Endothelial cell of umbilical vein (primary cell): ENCODE data around the gene DDX10. TPM values are rescaled to one million over a fixed set of nuclear protein-coding genes. Genes with fewer than 3 reads are reported as not detected.

Experiments
- BruUV-seq: library from RNA; stranded (reverse); fragments of 400-500 nt; replicated peaks from 2 replicates; lab custom pipeline; 2021; lab: Mats Ljungman, UMichigan
- CTCF ChIA-PET: fragments of 300-600, 350-600 bp; sonication (Branson Sonifier 250); formaldehyde crosslinking; loops from one replicate; lab custom pipeline; 2021; ENCODE audit warnings: antibody characterized with exemption, inconsistent platforms; lab: Charles Lee
- POLR2A ChIA-PET: fragments of 300-600, 350-600 bp; sonication (Branson Sonifier 250); formaldehyde crosslinking; loops from one replicate; lab custom pipeline; 2021; ENCODE audit warnings: antibody characterized with exemption, inconsistent platforms; lab: Charles Lee
- DNase-seq: peaks from one replicate; pipeline ENCODE4 v3.0.0-alpha.2; 2011; ENCODE audit warnings: low read depth, low spot score
- FAIRE-seq: peaks from 2 replicates; lab custom pipeline; 2011; peaks lifted over from hg19 to GRCh38; lab: Jason Lieb, UNC
- H2AFZ ChIP-seq: 2 replicates; pipeline ENCODE4 v1.6.0; 2012; ENCODE audit warnings: low read depth, low read length, control low read depth, inconsistent platforms
- H3K27ac ChIP-seq: 2 replicates; pipeline ENCODE4 v1.5.1; 2011; ENCODE audit warnings: low read depth, mild to moderate bottlenecking, control low read depth, low read length, moderate library complexity; ENCODE audit not compliant: insufficient read depth
- H3K27me3 ChIP-seq, 2 experiments: 2 replicates each; pipeline versions ENCODE4 v1.6.0 to v1.6.1; 2011; ENCODE audit warnings: low read length in 2 of 2, mixed read lengths in 1 of 2; ENCODE audit not compliant: control insufficient read depth in 2 of 2, insufficient read depth in 2 of 2
- H3K36me3 ChIP-seq, 2 experiments: 2 replicates in 1 of 2; 3 replicates in 1 of 2; pipeline ENCODE4 v1.5.1; 2011; ENCODE audit warnings: low read length in 2 of 2, mild to moderate bottlenecking in 1 of 2, moderate library complexity in 1 of 2; ENCODE audit not compliant: control insufficient read depth in 2 of 2, insufficient read depth in 2 of 2; ENCODE audit errors: extremely low read depth in 1 of 2
- H3K4me1 ChIP-seq: 3 replicates; pipeline ENCODE4 v1.5.1; 2011; ENCODE audit warnings: mild to moderate bottlenecking, low read length; ENCODE audit not compliant: control insufficient read depth, insufficient read depth; ENCODE audit errors: extremely low read depth
- H3K4me2 ChIP-seq: 2 replicates; pipeline ENCODE4 v1.6.1; 2011; ENCODE audit warnings: low read length, control low read depth, mixed read lengths; ENCODE audit not compliant: insufficient read depth
- H3K4me3 ChIP-seq, 3 experiments: fragments of 200-600 bp in 1 of 3; sonication (generic), shearing (Covaris generic) in 1 of 3; replicated peaks in 1 of 3; 2 replicates each; pipeline ENCODE4 v1.5.1; 2011 to 2016; ENCODE audit warnings: control low read depth in 3 of 3, low read length in 3 of 3, mild to moderate bottlenecking in 2 of 3, inconsistent platforms in 1 of 3, low read depth in 1 of 3, moderate library complexity in 1 of 3; ENCODE audit not compliant: insufficient read depth in 1 of 3
- H3K79me2 ChIP-seq: 2 replicates; pipeline ENCODE4 v1.6.0; 2012; ENCODE audit warnings: low read length, inconsistent platforms; ENCODE audit not compliant: control insufficient read depth, insufficient read depth
- H3K9ac ChIP-seq: replicated peaks from 2 replicates; pipeline ENCODE3; 2011; ENCODE audit warnings: low read length, control low read depth; ENCODE audit not compliant: insufficient read depth; ENCODE audit errors: extremely low read depth
- H3K9me1 ChIP-seq: replicated peaks from 3 replicates; pipeline ENCODE4 v1.6.0; 2011; ENCODE audit warnings: mild to moderate bottlenecking, low read length; ENCODE audit not compliant: control insufficient read depth, insufficient read depth; ENCODE audit errors: extremely low read depth
- H3K9me3 ChIP-seq: replicated peaks from 2 replicates; pipeline ENCODE4 v1.5.1; 2012; ENCODE audit warnings: low read length, inconsistent platforms; ENCODE audit not compliant: control insufficient read depth, insufficient read depth
- H4K20me1 ChIP-seq: replicated peaks from 2 replicates; pipeline ENCODE3; 2011; ENCODE audit warnings: mild to moderate bottlenecking, low read length; ENCODE audit not compliant: control insufficient read depth, insufficient read depth; ENCODE audit errors: extremely low read depth
- CTCF ChIP-seq, 2 donors: IDR thresholded peaks; 1 replicate in 1 of 2; 2 replicates in 1 of 2; pipeline ENCODE4 v1.5.1; 2011; ENCODE audit warnings: low read length in 2 of 2, mild to moderate bottlenecking in 2 of 2, moderate library complexity in 2 of 2, control low read depth in 1 of 2, inconsistent platforms in 1 of 2, low read depth in 1 of 2; ENCODE audit not compliant: insufficient read depth in 1 of 2; ENCODE audit errors: extremely low read depth in 1 of 2
- EZH2 ChIP-seq: IDR thresholded peaks from 2 replicates; pipeline ENCODE4 v1.6.1; 2012; ENCODE audit warnings: borderline replicate concordance, low read depth, mild to moderate bottlenecking, moderate library complexity, low read length, inconsistent platforms; ENCODE audit not compliant: severe bottlenecking
- FOS ChIP-seq: IDR thresholded peaks from 2 replicates; pipeline ENCODE4 v1.6.1; 2011; ENCODE audit warnings: mild to moderate bottlenecking, low read length, moderate library complexity, borderline replicate concordance; ENCODE audit not compliant: insufficient read depth
- GATA2 ChIP-seq: IDR thresholded peaks from 2 replicates; pipeline ENCODE4 v1.7.0; 2011; ENCODE audit warnings: low read depth, mild to moderate bottlenecking, moderate library complexity, mixed read lengths, low read length; ENCODE audit not compliant: insufficient read length, insufficient read depth
- JUN ChIP-seq: IDR thresholded peaks from 2 replicates; pipeline ENCODE4 v1.6.1; 2011; ENCODE audit warnings: borderline replicate concordance, low read depth; ENCODE audit not compliant: insufficient read length, insufficient read depth
- MAX ChIP-seq: IDR thresholded peaks from 2 replicates; pipeline ENCODE4 v1.6.1; 2011; ENCODE audit not compliant: insufficient read depth, insufficient read length
- MYC ChIP-seq: IDR thresholded peaks from one replicate; pipeline ENCODE4 v1.6.1; 2011; ENCODE audit warnings: mild to moderate bottlenecking, low read depth, low read length
- POLR2A ChIP-seq: IDR thresholded peaks from 2 replicates; pipeline ENCODE4 v1.6.1; 2012; ENCODE audit warnings: low read depth, mild to moderate bottlenecking, control low read depth, low read length
- POLR2AphosphoS5 ChIP-seq: IDR thresholded peaks from 2 replicates; pipeline ENCODE4 v1.6.1; 2012; ENCODE audit warnings: low read depth, mild to moderate bottlenecking, control low read depth, low read length, moderate library complexity; ENCODE audit not compliant: insufficient read depth
- dilution Hi-C: fragments of 300-500 bp; cut with MboI; formaldehyde crosslinking; loops from one replicate; pipeline ENCODE4 v1.15.0; 2019; ENCODE audit warnings: low sequenced_read_pairs; ENCODE audit not compliant: extremely low pct_ligation_motif_present
- intact Hi-C: fragments of 100-400 bp; cut with micrococcal nuclease; formaldehyde crosslinking; loops from one replicate; pipeline ENCODE4 v1.10.0; 2022
- polyA plus RNA-seq, 4 experiments: library from polyadenylated mRNA; depleted of rRNA in 3 of 4; stranded (reverse) in 3 of 4; unstranded in 1 of 4; fragments of >200 nt; gene quantifications; 2 replicates each; pipeline versions ENCODE4 v1.2.1 to v1.2.3, GENCODE V29; 2011 to 2012; ENCODE audit warnings: missing spikeins in 1 of 4
- total RNA-seq: library from RNA; stranded (reverse); gene quantifications from 2 replicates; pipeline ENCODE4 v1.2.3, GENCODE V29; 2021

DDX10 gene
- total and polyA plus RNA-seq, 2 donors (not counting 3 experiments of a cell fraction or from before 2014, with no cell fraction given), result 29.8 to 35.2 TPM

GRCh38 chr11:108793611-108794010 lies 128.7 kb downstream of the DDX10 start:
- no peaks in the 10 kb centered on the region for H3K27me3 ChIP-seq
- H2AFZ ChIP-seq, result no peak overlapping the region
- no peaks in the 10 kb centered on the region for H4K20me1 ChIP-seq
- no peak overlapping the region for H3K4me2 ChIP-seq
- FAIRE-seq (no peak), DNase-seq (no peak)
- BruUV-seq, result no TSS peak
- no peaks in the 10 kb centered on the region for H3K36me3 ChIP-seq
- no peaks in the 10 kb centered on the region for H3K9me3 ChIP-seq
- no peak overlapping the region for H3K9ac ChIP-seq
- CTCF ChIA-PET, result no interaction called here
- no peak for TF ChIP-seq EZH2
- TF ChIP-seq POLR2AphosphoS5, result no peak
- no peak for TF ChIP-seq JUN
- TF ChIP-seq GATA2, result no peak
- no peak for TF ChIP-seq POLR2A
- no peak overlapping the region for H3K27ac ChIP-seq
- dilution Hi-C loops, result no loop called here
- intact Hi-C loops, result no loop called here
- no peaks in the 10 kb centered on the region for H3K4me1 ChIP-seq
- H3K4me3 ChIP-seq, result no peak overlapping the region
- peaks cover 30% of the 10 kb centered on the region for H3K79me2 ChIP-seq
- H3K9me1 ChIP-seq, result no peaks in the 10 kb centered on the region
- POLR2A ChIA-PET, result no interaction called here

- Histone ChIP-seq H3K4me2 (no peak overlapping the region), H3K4me1 (no peaks in the 10 kb centered on the region), H3K9ac (no peak overlapping the region), H4K20me1 (no peaks in the 10 kb centered on the region), H3K36me3 (no peaks in the 10 kb centered on the region), H2AFZ (no peak overlapping the region), H3K9me3 (no peaks in the 10 kb centered on the region), H3K27ac (no peak overlapping the region), H3K79me2 (peaks cover 21% of the 10 kb centered on the region), H3K9me1 (no peaks in the 10 kb centered on the region), H3K4me3 (no peak overlapping the region), H3K27me3 (no peaks in the 10 kb centered on the region)
- intact Hi-C loops (no loop called here), dilution Hi-C loops (no loop called here)
- ChIA-PET POLR2A (no interaction called here), CTCF (no interaction called here)
- DNase-seq (no peak), FAIRE-seq (no peak)
- TF ChIP-seq MYC (no peak), POLR2A (no peak), FOS (no peak), POLR2AphosphoS5 (no peak), GATA2 (no peak), JUN (no peak), CTCF (IDR thresholded peaks at IDR 0.05; ENCODE audit: extremely low read depth in 1 of 2, insufficient read depth in 1 of 2, low read depth in 1 of 2, low read length in 2 of 2) (no peak), MAX (no peak), EZH2 (no peak)
- BruUV-seq, result no TSS peak
These were observed 131.7 kb downstream of the DDX10 start for GRCh38 chr11:108796551-108796950.
